Prostate gland (tissue), 2 donors: Measurements from ENCODE around the gene MRPL44. TPM values are rescaled to one million over a fixed set of nuclear protein-coding genes. Genes with fewer than 3 reads are reported as not detected.

Experiments
- DNase-seq: peaks from one replicate; pipeline ENCODE4 v3.0.0-alpha.2; 2019; ENCODE audit warnings: low spot score
- H3K27ac ChIP-seq, 2 donors: fragments of 200-600 bp; sonication (generic); 2 replicates each; pipeline ENCODE4 v1.5.1; 2017 to 2019
- H3K27me3 ChIP-seq: fragments of 200-600 bp; sonication (generic); replicated peaks from 2 replicates; pipeline ENCODE4 v1.5.1; 2019; ENCODE audit not compliant: insufficient read depth
- H3K36me3 ChIP-seq, 2 donors: fragments of 200-600 bp; sonication (generic); 1 replicate in 1 of 2; 2 replicates in 1 of 2; pipeline versions ENCODE4 v1.5.1 to v1.8.1; 2017 to 2019
- H3K4me1 ChIP-seq: fragments of 200-600 bp; sonication (generic); replicated peaks from 2 replicates; pipeline ENCODE4 v1.5.1; 2019
- H3K4me3 ChIP-seq, 2 donors: fragments of 200-600 bp; sonication (generic); 2 replicates each; pipeline ENCODE4 v1.5.1; 2017 to 2019
- H3K9me3 ChIP-seq: fragments of 200-600 bp; sonication (generic); 2 replicates; pipeline ENCODE4 v1.5.1; 2017
- POLR2A ChIP-seq: fragments of 450-650 bp; IDR thresholded peaks from one replicate; pipeline ENCODE4 v1.6.1; 2016; ENCODE audit warnings: antibody characterized with exemption, mild to moderate bottlenecking
- POLR2AphosphoS5 ChIP-seq: sonication (generic); formaldehyde crosslinking; IDR thresholded peaks from one replicate; pipeline ENCODE4 v1.6.1; 2017; ENCODE audit warnings: antibody characterized with exemption
- WGBS: methylation state at CpG from one replicate; pipeline ENCODE4 v1.1.5; 2018; 5-methylcytosine and 5-hydroxymethylcytosine counted together
- intact Hi-C: fragments of 100-400 bp; cut with DNase I; formaldehyde crosslinking; loops from one replicate; pipeline ENCODE4 v1.14.2; 2022
- total RNA-seq, 2 donors: library from RNA; depleted of rRNA; stranded (reverse); fragments of >200 nt; gene quantifications; one replicate each; pipeline ENCODE4 v1.1.0, GENCODE V29; 2016
- TF ChIP-seq, protein P1 (sequence below), 4 experiments: fragments of 200-600 bp in 2 of 4; fragments of 450-650 bp in 2 of 4; sonication (generic) in 2 of 4; IDR thresholded peaks; 1 replicate in 3 of 4; 2 replicates in 1 of 4; pipeline ENCODE4 v1.5.1; 2016 to 2019; ENCODE audit warnings: antibody characterized with exemption in 4 of 4, mild to moderate bottlenecking in 2 of 4, moderate library complexity in 2 of 4

Gene MRPL44
- total RNA-seq, 2 donors from 2014 or later: 33.1 to 33.5 TPM

DNA sequence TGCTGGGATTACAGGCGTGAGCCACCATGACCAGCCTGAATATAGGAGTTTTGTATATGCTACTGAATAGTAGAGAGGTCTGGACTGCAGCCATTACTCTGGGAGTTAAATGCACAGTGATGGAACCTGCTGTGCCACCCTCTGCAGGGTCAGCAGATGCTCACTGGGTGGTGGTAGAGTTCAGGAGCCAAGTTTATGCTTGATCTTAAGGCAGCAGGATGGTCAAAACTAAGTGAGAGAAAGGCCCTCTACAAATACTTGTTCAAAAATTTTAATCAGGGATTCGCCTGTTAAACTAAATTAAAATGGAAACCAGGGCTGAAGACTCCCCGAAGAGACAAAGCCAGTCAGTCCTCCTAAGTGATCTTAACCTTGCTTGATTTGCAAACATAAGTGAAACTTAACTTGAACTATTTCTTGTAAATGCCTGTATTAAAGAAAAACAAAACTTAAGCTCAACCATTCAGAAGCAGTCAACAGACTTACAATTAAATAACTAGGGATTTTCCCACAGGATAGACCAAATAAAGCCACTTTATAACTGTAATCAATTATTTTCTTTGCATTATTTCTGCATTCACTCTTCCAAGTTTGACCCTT, 7.9 kb upstream of the MRPL44 start:
- 66% methylated on average over 3 of the region's 3 CpGs for WGBS
- peaks cover 4% of the 10 kb centered on the region for H3K4me1 ChIP-seq
- intact Hi-C loops: no loop called here
- TF ChIP-seq, protein P1, sequence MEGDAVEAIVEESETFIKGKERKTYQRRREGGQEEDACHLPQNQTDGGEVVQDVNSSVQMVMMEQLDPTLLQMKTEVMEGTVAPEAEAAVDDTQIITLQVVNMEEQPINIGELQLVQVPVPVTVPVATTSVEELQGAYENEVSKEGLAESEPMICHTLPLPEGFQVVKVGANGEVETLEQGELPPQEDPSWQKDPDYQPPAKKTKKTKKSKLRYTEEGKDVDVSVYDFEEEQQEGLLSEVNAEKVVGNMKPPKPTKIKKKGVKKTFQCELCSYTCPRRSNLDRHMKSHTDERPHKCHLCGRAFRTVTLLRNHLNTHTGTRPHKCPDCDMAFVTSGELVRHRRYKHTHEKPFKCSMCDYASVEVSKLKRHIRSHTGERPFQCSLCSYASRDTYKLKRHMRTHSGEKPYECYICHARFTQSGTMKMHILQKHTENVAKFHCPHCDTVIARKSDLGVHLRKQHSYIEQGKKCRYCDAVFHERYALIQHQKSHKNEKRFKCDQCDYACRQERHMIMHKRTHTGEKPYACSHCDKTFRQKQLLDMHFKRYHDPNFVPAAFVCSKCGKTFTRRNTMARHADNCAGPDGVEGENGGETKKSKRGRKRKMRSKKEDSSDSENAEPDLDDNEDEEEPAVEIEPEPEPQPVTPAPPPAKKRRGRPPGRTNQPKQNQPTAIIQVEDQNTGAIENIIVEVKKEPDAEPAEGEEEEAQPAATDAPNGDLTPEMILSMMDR (IDR thresholded peaks at IDR 0.05): no peak
- TF ChIP-seq POLR2A (no peak), POLR2AphosphoS5 (no peak)
- DNase-seq: no peak
- no peak overlapping the region for H3K4me3 ChIP-seq
- no peak overlapping the region for H3K27ac ChIP-seq
- no peaks in the 10 kb centered on the region for H3K27me3 ChIP-seq
- no peaks in the 10 kb centered on the region for H3K9me3 ChIP-seq
- no peaks in the 10 kb centered on the region for H3K36me3 ChIP-seq

DNA sequence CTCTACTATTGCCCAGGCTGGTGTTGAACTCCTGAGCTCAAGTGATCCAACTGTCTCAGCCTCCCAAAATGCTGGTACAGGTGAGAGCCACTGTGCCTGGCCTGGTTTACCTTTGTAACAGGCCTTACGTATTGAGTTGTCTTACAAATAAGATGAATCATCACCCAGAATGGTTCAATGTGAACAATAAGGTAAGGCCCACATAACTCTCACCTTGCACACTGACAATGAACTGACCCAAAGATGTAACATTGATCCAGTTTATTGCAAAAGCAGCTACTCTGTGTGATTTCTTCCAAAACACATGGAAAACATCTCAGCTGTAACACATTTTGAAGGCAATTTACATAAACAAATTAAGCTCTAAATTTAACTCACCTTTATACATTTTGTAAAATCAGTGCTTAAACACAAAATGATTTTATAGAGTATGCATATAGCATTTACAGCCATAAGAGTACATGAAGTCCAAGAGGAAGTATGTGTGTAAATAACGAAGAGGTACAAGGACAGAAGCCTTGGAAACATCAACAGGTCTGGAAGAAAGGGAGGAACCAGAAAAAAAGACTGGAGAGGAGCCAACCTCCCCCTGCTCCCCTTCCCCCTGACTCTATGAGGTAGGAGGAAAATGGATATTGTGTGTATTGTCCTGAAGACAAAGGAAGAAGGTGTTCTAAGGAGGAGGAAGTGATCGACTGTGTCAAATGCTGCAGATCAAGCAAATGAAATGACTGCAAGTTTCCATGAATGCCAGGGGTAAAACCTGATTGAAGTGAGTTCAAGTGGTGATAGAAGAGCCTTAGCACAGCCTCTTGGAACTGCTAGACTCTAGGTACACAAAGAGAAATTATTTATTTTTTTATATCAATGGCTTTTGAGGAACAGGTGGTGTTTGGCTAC, 6.6 kb upstream of the MRPL44 start:
- TF ChIP-seq POLR2A: no peak
- TF ChIP-seq POLR2AphosphoS5: peak; percentile 71
- Histone ChIP-seq H3K27ac (peak overlapping the region; percentile 32 to 69), H3K4me1 (peaks cover 4% of the 10 kb centered on the region), H3K9me3 (no peaks in the 10 kb centered on the region), H3K36me3 (no peaks in the 10 kb centered on the region), H3K4me3 (no peak overlapping the region), H3K27me3 (no peaks in the 10 kb centered on the region)
- intact Hi-C loops: no loop called here
- peak; percentile 29 for DNase-seq
- 42% methylated on average over 3 of the region's 3 CpGs for WGBS

DNA sequence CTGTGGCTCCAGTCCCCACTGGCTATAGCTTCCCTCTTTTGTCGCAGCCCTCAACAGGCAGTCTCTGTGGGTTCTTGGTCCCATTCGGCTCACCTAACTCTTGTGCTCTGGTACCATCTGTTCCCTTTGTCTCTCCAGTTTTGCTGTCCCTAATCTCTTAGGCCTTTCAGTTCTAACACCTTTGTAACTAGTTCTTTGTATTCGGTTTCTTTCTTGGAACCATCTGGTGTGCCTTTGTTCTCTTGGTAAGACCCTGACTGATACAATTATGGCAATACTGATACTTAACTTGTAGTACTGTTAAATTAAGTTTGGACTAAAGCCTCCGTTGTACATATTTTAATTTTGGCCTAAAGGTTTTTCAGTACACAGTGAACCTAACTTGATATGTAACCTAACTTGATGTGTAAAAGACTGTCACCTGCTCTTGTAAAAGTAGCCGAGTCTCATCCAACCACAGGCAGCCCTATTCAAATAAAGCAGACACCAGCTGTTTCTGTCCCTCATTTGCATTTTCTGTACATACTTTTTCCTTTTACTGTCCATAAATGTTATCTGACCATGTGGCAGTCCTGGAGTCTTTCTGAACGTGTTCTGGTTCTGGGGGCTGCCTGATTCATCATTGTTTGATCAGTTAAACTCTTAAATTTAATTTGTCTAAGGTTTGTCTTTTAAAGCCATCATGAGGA, 4.8 kb upstream of the MRPL44 start:
- Histone ChIP-seq H3K4me1 (peaks cover 4% of the 10 kb centered on the region), H3K27ac (peak overlapping the region; percentile 2 to 69), H3K27me3 (no peaks in the 10 kb centered on the region), H3K4me3 (no peak overlapping the region), H3K36me3 (no peaks in the 10 kb centered on the region), H3K9me3 (no peaks in the 10 kb centered on the region)
- TF ChIP-seq POLR2A: no peak
- peak; percentile 18 for TF ChIP-seq POLR2AphosphoS5
- TF ChIP-seq, protein P1 (IDR thresholded peaks at IDR 0.05): no peak
- intact Hi-C loops: no loop called here
- 61% methylated on average over 6 of the region's 6 CpGs for WGBS
- no peak for DNase-seq

DNA sequence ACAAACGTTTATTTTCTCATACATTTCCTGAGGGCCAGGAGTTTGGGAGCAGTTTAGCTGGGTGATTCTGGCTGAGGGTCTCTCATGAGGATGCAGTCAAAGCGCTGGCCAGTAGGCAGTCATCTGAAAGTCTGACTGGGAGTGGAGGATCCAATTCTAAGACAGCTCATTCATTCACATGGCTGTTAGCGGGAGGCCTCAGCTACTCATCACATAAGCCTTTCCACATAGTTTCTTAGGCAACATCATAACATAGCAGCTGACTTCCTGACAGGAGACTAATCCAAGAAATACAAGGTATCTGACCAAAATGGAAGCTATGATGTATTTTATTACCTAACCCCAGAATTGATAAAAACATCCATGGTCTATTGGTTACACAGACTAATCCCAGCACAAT, 2.9 kb upstream of the MRPL44 start:
- 86% methylated on average over 3 of the region's 3 CpGs for WGBS
- H3K27ac ChIP-seq: no peak overlapping the region
- H3K27me3 ChIP-seq: no peaks in the 10 kb centered on the region
- intact Hi-C loops: no loop called here
- TF ChIP-seq POLR2A (no peak), POLR2AphosphoS5 (no peak)
- TF ChIP-seq, protein P1 (IDR thresholded peaks at IDR 0.05): no peak
- H3K4me3 ChIP-seq: no peak overlapping the region
- peaks cover 4% of the 10 kb centered on the region for H3K4me1 ChIP-seq
- no peak for DNase-seq
- H3K9me3 ChIP-seq: no peaks in the 10 kb centered on the region
- H3K36me3 ChIP-seq: no peaks in the 10 kb centered on the region

DNA sequence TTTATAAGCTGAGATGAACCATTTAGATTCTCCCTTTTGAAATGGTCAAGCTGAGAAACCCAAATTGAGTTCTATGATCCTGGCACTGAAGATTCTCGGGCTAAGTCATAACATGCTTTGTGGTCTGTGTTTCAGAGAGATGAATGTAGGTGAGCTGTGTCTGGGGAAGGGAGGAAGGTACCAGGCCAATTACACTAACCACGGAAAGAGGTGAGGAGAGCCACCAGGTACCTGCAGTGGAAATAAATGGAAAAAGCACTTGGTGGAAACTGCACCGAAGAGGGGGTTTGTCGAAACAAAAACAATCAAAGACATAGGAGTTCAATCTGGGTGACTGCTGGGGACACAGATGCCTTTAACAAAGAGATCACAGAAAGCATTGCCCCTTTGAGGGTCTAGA, 963 bp upstream of the MRPL44 start:
- Histone ChIP-seq H3K27ac (peak overlapping the region; percentile 78 to 86), H3K9me3 (no peaks in the 10 kb centered on the region), H3K4me1 (peaks cover 10% of the 10 kb centered on the region), H3K27me3 (no peaks in the 10 kb centered on the region), H3K36me3 (no peaks in the 10 kb centered on the region), H3K4me3 (no peak overlapping the region)
- intact Hi-C loops: no loop called here
- TF ChIP-seq POLR2AphosphoS5: peak; percentile 5
- no peak for TF ChIP-seq POLR2A
- TF ChIP-seq, protein P1 (IDR thresholded peaks at IDR 0.05): no peak
- DNase-seq: peak; percentile 15
- WGBS: 57% methylated on average over 4 of the region's 4 CpGs
